ENCODE data around the gene SEC16A.

DNA sequence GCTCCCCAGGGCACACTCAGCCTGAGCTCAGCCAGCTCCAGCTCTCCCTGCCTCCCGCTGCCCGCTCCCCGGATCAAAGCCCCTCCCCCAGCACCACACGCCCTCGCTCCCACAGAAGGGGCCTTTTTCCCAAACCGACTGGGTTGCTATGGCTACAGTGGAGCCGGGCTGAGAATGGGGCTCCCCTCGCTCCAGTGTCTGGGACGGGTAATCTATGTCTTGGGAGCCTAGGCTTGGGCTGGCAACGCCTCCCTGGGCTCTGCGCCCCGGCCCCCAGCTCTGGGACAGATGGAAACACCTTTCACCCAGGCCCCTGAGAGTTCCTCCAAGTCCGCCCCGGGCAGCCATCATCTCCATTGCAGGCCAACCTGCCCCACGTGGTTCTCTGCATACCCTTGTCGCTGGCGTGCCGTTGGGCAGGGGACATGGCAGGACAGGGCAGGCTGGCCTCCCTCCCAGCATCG lies 33.4 kb upstream of the SEC16A start:
- TF ChIP-seq, protein P1, sequence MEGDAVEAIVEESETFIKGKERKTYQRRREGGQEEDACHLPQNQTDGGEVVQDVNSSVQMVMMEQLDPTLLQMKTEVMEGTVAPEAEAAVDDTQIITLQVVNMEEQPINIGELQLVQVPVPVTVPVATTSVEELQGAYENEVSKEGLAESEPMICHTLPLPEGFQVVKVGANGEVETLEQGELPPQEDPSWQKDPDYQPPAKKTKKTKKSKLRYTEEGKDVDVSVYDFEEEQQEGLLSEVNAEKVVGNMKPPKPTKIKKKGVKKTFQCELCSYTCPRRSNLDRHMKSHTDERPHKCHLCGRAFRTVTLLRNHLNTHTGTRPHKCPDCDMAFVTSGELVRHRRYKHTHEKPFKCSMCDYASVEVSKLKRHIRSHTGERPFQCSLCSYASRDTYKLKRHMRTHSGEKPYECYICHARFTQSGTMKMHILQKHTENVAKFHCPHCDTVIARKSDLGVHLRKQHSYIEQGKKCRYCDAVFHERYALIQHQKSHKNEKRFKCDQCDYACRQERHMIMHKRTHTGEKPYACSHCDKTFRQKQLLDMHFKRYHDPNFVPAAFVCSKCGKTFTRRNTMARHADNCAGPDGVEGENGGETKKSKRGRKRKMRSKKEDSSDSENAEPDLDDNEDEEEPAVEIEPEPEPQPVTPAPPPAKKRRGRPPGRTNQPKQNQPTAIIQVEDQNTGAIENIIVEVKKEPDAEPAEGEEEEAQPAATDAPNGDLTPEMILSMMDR (IDR thresholded peaks at IDR 0.05; ENCODE audit: low read depth, low read length, missing input control): no peak
- TF ChIP-seq MAX (IDR thresholded peaks at IDR 0.05): no peak
- TF ChIP-seq TAF1 (conservative IDR thresholded peaks at IDR 0.05): no peak
- no peak for TF ChIP-seq GABPA (IDR thresholded peaks at IDR 0.05 in 1 of 2, conservative IDR thresholded peaks at IDR 0.05 in 1 of 2)
- TF ChIP-seq RXRA (IDR thresholded peaks at IDR 0.05): no peak
- TF ChIP-seq HNF4A (conservative IDR thresholded peaks at IDR 0.05): no peak
- TF ChIP-seq, protein P2, sequence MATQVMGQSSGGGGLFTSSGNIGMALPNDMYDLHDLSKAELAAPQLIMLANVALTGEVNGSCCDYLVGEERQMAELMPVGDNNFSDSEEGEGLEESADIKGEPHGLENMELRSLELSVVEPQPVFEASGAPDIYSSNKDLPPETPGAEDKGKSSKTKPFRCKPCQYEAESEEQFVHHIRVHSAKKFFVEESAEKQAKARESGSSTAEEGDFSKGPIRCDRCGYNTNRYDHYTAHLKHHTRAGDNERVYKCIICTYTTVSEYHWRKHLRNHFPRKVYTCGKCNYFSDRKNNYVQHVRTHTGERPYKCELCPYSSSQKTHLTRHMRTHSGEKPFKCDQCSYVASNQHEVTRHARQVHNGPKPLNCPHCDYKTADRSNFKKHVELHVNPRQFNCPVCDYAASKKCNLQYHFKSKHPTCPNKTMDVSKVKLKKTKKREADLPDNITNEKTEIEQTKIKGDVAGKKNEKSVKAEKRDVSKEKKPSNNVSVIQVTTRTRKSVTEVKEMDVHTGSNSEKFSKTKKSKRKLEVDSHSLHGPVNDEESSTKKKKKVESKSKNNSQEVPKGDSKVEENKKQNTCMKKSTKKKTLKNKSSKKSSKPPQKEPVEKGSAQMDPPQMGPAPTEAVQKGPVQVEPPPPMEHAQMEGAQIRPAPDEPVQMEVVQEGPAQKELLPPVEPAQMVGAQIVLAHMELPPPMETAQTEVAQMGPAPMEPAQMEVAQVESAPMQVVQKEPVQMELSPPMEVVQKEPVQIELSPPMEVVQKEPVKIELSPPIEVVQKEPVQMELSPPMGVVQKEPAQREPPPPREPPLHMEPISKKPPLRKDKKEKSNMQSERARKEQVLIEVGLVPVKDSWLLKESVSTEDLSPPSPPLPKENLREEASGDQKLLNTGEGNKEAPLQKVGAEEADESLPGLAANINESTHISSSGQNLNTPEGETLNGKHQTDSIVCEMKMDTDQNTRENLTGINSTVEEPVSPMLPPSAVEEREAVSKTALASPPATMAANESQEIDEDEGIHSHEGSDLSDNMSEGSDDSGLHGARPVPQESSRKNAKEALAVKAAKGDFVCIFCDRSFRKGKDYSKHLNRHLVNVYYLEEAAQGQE (IDR thresholded peaks at IDR 0.05): no peak
- no peak for TF ChIP-seq FOXA1 (IDR thresholded peaks at IDR 0.05)

Measured in liver (tissue), 3 donors.